AG08396 (cell line): ENCODE measurements around the gene PPM1B.
A peak's percentile ranks its signal among the peaks of the same experiment; 100 is the strongest.
"Not testable (repeated sequence)": the region's sequence is repeated elsewhere in the genome, so short reads cannot be mapped to it uniquely, and the experiment has no call there.

Experiments
- DNase-seq: peaks from one replicate; pipeline ENCODE4 v3.0.0; 2012; ENCODE audit warnings: low spot score, mixed read lengths

PPM1B gene

GRCh38 chr2:44163777-44164176 is 4.9 kb upstream of the PPM1B start:
- DNase-seq, result no peak

GRCh38 chr2:44164617-44165016 is 4.1 kb upstream of the PPM1B start:
- no peak for DNase-seq

GRCh38 chr2:44166096-44166495 is 2.6 kb upstream of the PPM1B start:
- no peak for DNase-seq

GRCh38 chr2:44167311-44167907 is 1.3 kb upstream of the PPM1B start:
- no peak for DNase-seq

- peak; percentile 98 for DNase-seq
Observed at GRCh38 chr2:44167908-44168680, 581 bp upstream of the PPM1B start.

GRCh38 chr2:44169155-44169898 is 652 bp downstream of the PPM1B start:
- peak; percentile 26 for DNase-seq

GRCh38 chr2:44170311-44170717 is 1.6 kb downstream of the PPM1B start:
- DNase-seq, result no peak

- peak; percentile 16 for DNase-seq
Observed at GRCh38 chr2:44171018-44171417, 2.3 kb downstream of the PPM1B start.

GRCh38 chr2:44171442-44171841 is 2.8 kb downstream of the PPM1B start:
- DNase-seq, result not testable (repeated sequence)

- DNase-seq, result no peak
Observed at GRCh38 chr2:44172576-44172975, 3.9 kb downstream of the PPM1B start.

GRCh38 chr2:44178950-44179349 is 10.3 kb downstream of the PPM1B start:
- DNase-seq, result no peak

- no peak for DNase-seq
Observed at GRCh38 chr2:44181648-44182047, 13.0 kb downstream of the PPM1B start.

- DNase-seq, result no peak
Observed at GRCh38 chr2:44184106-44184505, 15.4 kb downstream of the PPM1B start.

- no peak for DNase-seq
Observed at GRCh38 chr2:44186810-44187209, 18.1 kb downstream of the PPM1B start.

GRCh38 chr2:44187251-44187650 is 18.6 kb downstream of the PPM1B start:
- DNase-seq, result no peak

GRCh38 chr2:44188696-44189095 is 20.0 kb downstream of the PPM1B start:
- no peak for DNase-seq

- DNase-seq, result no peak
Observed at GRCh38 chr2:44189104-44189503, 20.4 kb downstream of the PPM1B start.

- no peak for DNase-seq
Observed at GRCh38 chr2:44190526-44190925, 21.9 kb downstream of the PPM1B start.

GRCh38 chr2:44191739-44192138 is 23.1 kb downstream of the PPM1B start:
- DNase-seq, result no peak

- no peak for DNase-seq
Observed at GRCh38 chr2:44192646-44193045, 24.0 kb downstream of the PPM1B start.

GRCh38 chr2:44195714-44196113 is 27.0 kb downstream of the PPM1B start:
- DNase-seq, result no peak

- no peak for DNase-seq
Observed at GRCh38 chr2:44197816-44198215, 29.1 kb downstream of the PPM1B start.

- DNase-seq, result no peak
Observed at GRCh38 chr2:44200011-44200410, 31.3 kb downstream of the PPM1B start.
